ENCODE measurements around the gene ELAC2.

DNA sequence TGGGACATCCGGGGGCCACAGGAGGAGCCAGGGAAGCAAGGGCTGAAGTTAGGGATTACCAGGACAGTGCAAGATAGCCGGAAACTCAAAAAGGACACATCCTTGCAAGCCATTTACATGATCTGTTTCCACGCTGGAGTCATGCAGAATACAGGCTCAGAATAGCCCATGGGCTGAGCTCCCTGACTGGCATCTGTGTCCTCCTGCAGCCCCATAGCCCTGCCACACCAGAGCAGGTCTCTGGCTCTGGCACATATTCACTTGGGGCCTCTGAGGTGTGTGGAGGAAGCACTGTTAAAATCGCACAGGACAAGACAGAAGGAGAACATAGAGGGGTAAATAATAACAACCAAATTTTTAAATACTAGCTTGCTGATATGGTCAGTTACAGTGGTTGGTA, 65.8 kb downstream of the ELAC2 start:
- TF ChIP-seq, protein P1, sequence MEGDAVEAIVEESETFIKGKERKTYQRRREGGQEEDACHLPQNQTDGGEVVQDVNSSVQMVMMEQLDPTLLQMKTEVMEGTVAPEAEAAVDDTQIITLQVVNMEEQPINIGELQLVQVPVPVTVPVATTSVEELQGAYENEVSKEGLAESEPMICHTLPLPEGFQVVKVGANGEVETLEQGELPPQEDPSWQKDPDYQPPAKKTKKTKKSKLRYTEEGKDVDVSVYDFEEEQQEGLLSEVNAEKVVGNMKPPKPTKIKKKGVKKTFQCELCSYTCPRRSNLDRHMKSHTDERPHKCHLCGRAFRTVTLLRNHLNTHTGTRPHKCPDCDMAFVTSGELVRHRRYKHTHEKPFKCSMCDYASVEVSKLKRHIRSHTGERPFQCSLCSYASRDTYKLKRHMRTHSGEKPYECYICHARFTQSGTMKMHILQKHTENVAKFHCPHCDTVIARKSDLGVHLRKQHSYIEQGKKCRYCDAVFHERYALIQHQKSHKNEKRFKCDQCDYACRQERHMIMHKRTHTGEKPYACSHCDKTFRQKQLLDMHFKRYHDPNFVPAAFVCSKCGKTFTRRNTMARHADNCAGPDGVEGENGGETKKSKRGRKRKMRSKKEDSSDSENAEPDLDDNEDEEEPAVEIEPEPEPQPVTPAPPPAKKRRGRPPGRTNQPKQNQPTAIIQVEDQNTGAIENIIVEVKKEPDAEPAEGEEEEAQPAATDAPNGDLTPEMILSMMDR (IDR thresholded peaks at IDR 0.05; ENCODE audit: low read depth, low read length) = no peak
- TF ChIP-seq EZH2phosphoT487 (IDR thresholded peaks at IDR 0.05; ENCODE audit: low read depth) = no peak
